B cell (primary cell): Measurements from ENCODE around the gene DRC7. TPM values are rescaled to one million over a fixed set of nuclear protein-coding genes. Genes with fewer than 3 reads are reported as not detected.
A peak's percentile ranks its signal among the peaks of the same experiment; 100 is the strongest.

Source experiments
- ATAC-seq: fragments of 200-7000 bp; cut with Tn5 transposase; one replicate; pipeline ENCODE4 v1.10.0; 2021; ENCODE audit warnings: low read depth, mild to moderate bottlenecking, moderate number of reproducible peaks, moderate library complexity
- CTCF ChIA-PET: fragments of 350-600 bp; sonication (Branson Sonifier 250); formaldehyde crosslinking; loops from one replicate; lab custom pipeline; 2021; ENCODE audit warnings: antibody characterized with exemption, inconsistent platforms; lab: Charles Lee
- POLR2A ChIA-PET: fragments of 350-600 bp; sonication (Branson Sonifier 250); formaldehyde crosslinking; loops from one replicate; lab custom pipeline; 2021; ENCODE audit warnings: antibody characterized with exemption; lab: Charles Lee
- DNase-seq: peaks from one replicate; pipeline ENCODE4 v3.0.0; 2013
- H2AFZ ChIP-seq: 2 replicates; pipeline ENCODE4 v1.6.1; 2012; ENCODE audit warnings: mild to moderate bottlenecking, low read depth, low read length; ENCODE audit not compliant: insufficient read depth, poor library complexity, severe bottlenecking
- H3K27ac ChIP-seq, 2 donors: 1 replicate in 1 of 2; 2 replicates in 1 of 2; pipeline ENCODE4 v1.5.1; 2012 to 2013; ENCODE audit warnings: low read length in 2 of 2, mild to moderate bottlenecking in 2 of 2, moderate library complexity in 1 of 2
- H3K27me3 ChIP-seq, 4 experiments: fragments of 200-600 bp in 1 of 4; sonication (generic) in 1 of 4; replicated peaks in 1 of 4; 1 replicate in 2 of 4; 2 replicates in 2 of 4; pipeline versions ENCODE4 v1.6.1 to v1.7.0; 2013 to 2016; ENCODE audit warnings: low read length in 3 of 4, mild to moderate bottlenecking in 2 of 4, mixed read lengths in 1 of 4, moderate library complexity in 1 of 4; ENCODE audit not compliant: insufficient read depth in 4 of 4, control insufficient read depth in 3 of 4; ENCODE audit errors: control extremely low read depth in 1 of 4
- H3K36me3 ChIP-seq, 2 experiments: replicated peaks in 1 of 2; 1 replicate in 1 of 2; 2 replicates in 1 of 2; pipeline versions ENCODE4 v1.6.1 to v1.7.1; 2013; ENCODE audit warnings: low read length in 1 of 2; ENCODE audit not compliant: insufficient read depth in 2 of 2, control insufficient read depth in 1 of 2; ENCODE audit errors: control extremely low read depth in 1 of 2, extremely low read depth in 1 of 2
- H3K4me1 ChIP-seq, 2 donors: fragments of 200-600 bp in 1 of 2; sonication (generic) in 1 of 2; 1 replicate in 1 of 2; 2 replicates in 1 of 2; pipeline versions ENCODE4 v1.5.1 to v1.6.1; 2013 to 2017; ENCODE audit warnings: low read length in 2 of 2; ENCODE audit not compliant: control insufficient read depth in 2 of 2, insufficient read depth in 2 of 2
- H3K4me2 ChIP-seq: replicated peaks from 2 replicates; pipeline ENCODE3; 2012; ENCODE audit warnings: mild to moderate bottlenecking, low read depth, low read length; ENCODE audit not compliant: poor library complexity, severe bottlenecking
- H3K4me3 ChIP-seq, 5 experiments: fragments of 200-600 bp in 1 of 5; sonication (generic) in 1 of 5; 1 replicate in 3 of 5; 2 replicates in 2 of 5; pipeline versions ENCODE4 v1.5.1 to v1.7.0; 2011 to 2016; ENCODE audit warnings: low read length in 4 of 5, mild to moderate bottlenecking in 4 of 5, low read depth in 2 of 5, control low read depth in 1 of 5, moderate library complexity in 1 of 5; ENCODE audit not compliant: insufficient read depth in 1 of 5; ENCODE audit errors: control extremely low read depth in 1 of 5, extremely low read depth in 1 of 5
- H3K79me2 ChIP-seq: fragments of 200-600 bp; sonication (generic); one replicate; pipeline ENCODE4 v1.6.0; 2016; ENCODE audit warnings: low read length; ENCODE audit not compliant: control insufficient read depth, insufficient read depth
- H3K9ac ChIP-seq: fragments of 200-600 bp; sonication (generic); 2 replicates; pipeline ENCODE4 v1.6.1; 2017; ENCODE audit warnings: mild to moderate bottlenecking, low read length, moderate library complexity
- H3K9me3 ChIP-seq, 3 donors: one replicate each; pipeline versions ENCODE4 v1.6.1 to v1.7.1; 2013; ENCODE audit warnings: low read length in 2 of 3; ENCODE audit not compliant: control insufficient read depth in 2 of 3, insufficient read depth in 1 of 3; ENCODE audit errors: control extremely low read depth in 1 of 3
- H4K20me1 ChIP-seq: 2 replicates; pipeline ENCODE4 v1.6.0; 2012; ENCODE audit warnings: mild to moderate bottlenecking, low read length; ENCODE audit not compliant: insufficient read depth, control insufficient read depth, poor library complexity, severe bottlenecking
- H3K27ac Mint-ChIP-seq: one replicate; pipeline ENCODE4 v1.8.0; 2021; ENCODE audit warnings: mixed read lengths
- H3K27me3 Mint-ChIP-seq: one replicate; pipeline ENCODE4 v1.8.0; 2021; ENCODE audit warnings: mixed read lengths
- H3K4me1 Mint-ChIP-seq: one replicate; pipeline ENCODE4 v1.8.0; 2021; ENCODE audit warnings: mixed read lengths
- H3K4me3 Mint-ChIP-seq: one replicate; pipeline ENCODE4 v1.8.0; 2021; ENCODE audit warnings: mixed read lengths
- H3K9me3 Mint-ChIP-seq: one replicate; pipeline ENCODE4 v1.8.0; 2022; ENCODE audit warnings: mixed read lengths; ENCODE audit not compliant: insufficient read depth
- EZH2 ChIP-seq: IDR thresholded peaks from 2 replicates; pipeline ENCODE4 v1.6.1; 2012; ENCODE audit warnings: borderline replicate concordance, low read depth, mild to moderate bottlenecking, moderate library complexity, low read length; ENCODE audit not compliant: insufficient read depth, poor library complexity, severe bottlenecking
- WGBS: methylation state at CpG from one replicate; pipeline ENCODE4 v1.1.5; 2013; ENCODE audit warnings: missing lambda C conversion rate; ENCODE audit not compliant: insufficient coverage; 5-methylcytosine and 5-hydroxymethylcytosine counted together
- intact Hi-C: fragments of 100-400 bp; cut with micrococcal nuclease; formaldehyde crosslinking; loops from one replicate; pipeline ENCODE4 v1.10.0; 2022
- polyA plus RNA-seq: library from polyadenylated mRNA; depleted of rRNA; stranded (reverse); fragments of >200 nt; gene quantifications from 2 replicates; pipeline ENCODE4 v1.2.3, GENCODE V29; 2012
- total RNA-seq, 2 donors: library from RNA; stranded (reverse); fragments of 120-200 nt in 1 of 2; gene quantifications; 1 replicate in 1 of 2; 2 replicates in 1 of 2; pipeline versions ENCODE4 v1.2.3 to v1.2.4, GENCODE V29; 2013 to 2022
- TF ChIP-seq, protein P1 (sequence below): fragments of 200-600 bp; IDR thresholded peaks from one replicate; pipeline ENCODE4 v1.8.0; 2022; ENCODE audit warnings: antibody characterized with exemption, mild to moderate bottlenecking

Gene DRC7
- total and polyA plus RNA-seq, 2 donors (not counting 1 experiment from before 2014, with no cell fraction given): 0.12 to 0.22 TPM

DNA sequence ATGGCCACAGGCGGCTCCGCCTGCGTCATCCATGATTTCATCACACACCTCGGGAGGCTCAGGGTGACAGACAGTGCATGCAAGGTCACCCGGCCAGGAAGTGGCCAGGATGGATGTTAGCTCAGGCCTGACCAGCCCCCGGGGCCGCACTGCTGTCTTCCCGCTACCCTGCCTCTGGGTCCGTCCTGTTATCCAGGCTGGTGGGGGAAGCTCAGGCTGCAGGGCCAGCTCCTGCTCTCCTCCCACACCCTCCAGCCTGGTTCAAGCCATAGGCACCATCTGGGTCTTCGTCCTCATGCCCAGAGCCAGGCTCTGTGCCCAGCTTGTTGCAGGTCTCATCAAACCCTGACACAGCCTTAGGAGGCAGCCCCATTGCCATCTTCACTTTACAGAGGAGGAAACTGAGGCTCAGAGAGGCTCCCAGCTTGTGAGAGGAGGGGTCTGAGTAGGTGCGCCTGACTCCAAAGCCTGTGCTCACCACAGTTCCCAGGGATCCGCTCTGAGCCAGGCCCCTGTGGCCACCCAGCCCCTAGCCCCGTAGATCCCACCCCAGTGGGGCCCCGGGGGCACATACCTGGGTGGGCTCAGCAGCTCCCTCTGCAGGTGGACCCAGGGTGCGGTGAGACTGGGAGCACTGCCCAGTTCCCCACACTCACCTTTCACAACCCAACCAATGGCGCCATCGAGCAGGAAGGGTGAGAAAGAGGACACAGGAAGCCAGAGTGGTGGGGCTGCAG is 26.9 kb upstream of the DRC7 start:
- intact Hi-C loops: no loop called here
- no peak overlapping the region for H3K4me2 ChIP-seq
- no peaks in the 10 kb centered on the region for H3K4me1 ChIP-seq
- H3K36me3 ChIP-seq: no peaks in the 10 kb centered on the region
- no peaks in the 10 kb centered on the region for H4K20me1 ChIP-seq
- H3K27me3 Mint-ChIP-seq: peaks cover 15% of the 10 kb centered on the region
- H3K27ac Mint-ChIP-seq: no peak overlapping the region
- POLR2A ChIA-PET: no interaction called here
- no peaks in the 10 kb centered on the region for H3K9me3 ChIP-seq
- DNase-seq (no peak), ATAC-seq (no peak)
- H3K4me1 Mint-ChIP-seq: no peaks in the 10 kb centered on the region
- H3K4me3 ChIP-seq: peak overlapping the region in 1 of 5 experiments; percentile 5
- H3K27ac ChIP-seq: no peak overlapping the region
- H2AFZ ChIP-seq: no peak overlapping the region
- H3K9me3 Mint-ChIP-seq: no peaks in the 10 kb centered on the region
- CTCF ChIA-PET: interaction anchor here (0.6 kb wide), 1 partner anchor 78 kb away, joined by 3 read pairs; no protein-coding TSS in a partner anchor
- H3K27me3 ChIP-seq: no peaks in the 10 kb centered on the region
- no peak for TF ChIP-seq EZH2
- TF ChIP-seq, protein P1, sequence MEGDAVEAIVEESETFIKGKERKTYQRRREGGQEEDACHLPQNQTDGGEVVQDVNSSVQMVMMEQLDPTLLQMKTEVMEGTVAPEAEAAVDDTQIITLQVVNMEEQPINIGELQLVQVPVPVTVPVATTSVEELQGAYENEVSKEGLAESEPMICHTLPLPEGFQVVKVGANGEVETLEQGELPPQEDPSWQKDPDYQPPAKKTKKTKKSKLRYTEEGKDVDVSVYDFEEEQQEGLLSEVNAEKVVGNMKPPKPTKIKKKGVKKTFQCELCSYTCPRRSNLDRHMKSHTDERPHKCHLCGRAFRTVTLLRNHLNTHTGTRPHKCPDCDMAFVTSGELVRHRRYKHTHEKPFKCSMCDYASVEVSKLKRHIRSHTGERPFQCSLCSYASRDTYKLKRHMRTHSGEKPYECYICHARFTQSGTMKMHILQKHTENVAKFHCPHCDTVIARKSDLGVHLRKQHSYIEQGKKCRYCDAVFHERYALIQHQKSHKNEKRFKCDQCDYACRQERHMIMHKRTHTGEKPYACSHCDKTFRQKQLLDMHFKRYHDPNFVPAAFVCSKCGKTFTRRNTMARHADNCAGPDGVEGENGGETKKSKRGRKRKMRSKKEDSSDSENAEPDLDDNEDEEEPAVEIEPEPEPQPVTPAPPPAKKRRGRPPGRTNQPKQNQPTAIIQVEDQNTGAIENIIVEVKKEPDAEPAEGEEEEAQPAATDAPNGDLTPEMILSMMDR: no peak
- 77% methylated on average over 17 of the region's 17 CpGs for WGBS
- no peak overlapping the region for H3K4me3 Mint-ChIP-seq
- H3K79me2 ChIP-seq: no peaks in the 10 kb centered on the region
- H3K9ac ChIP-seq: no peak overlapping the region

GRCh38 chr16:57668263-57668571 is 26.4 kb upstream of the DRC7 start, which contains the start of gene ADGRG3:
TSS of gene ADGRG3 (plus strand) at chr16:57668306. CDS start at chr16:57668348, 42 bp downstream.
- ChIA-PET CTCF (no interaction called here), POLR2A (no interaction called here)
- peaks cover 0 to 3% (median 1%) of the 10 kb centered on the region in 4 experiments for H3K27me3 ChIP-seq
- no peaks in the 10 kb centered on the region for H4K20me1 ChIP-seq
- H3K4me3 Mint-ChIP-seq: no peak within 1 kb of the TSS
- H3K36me3 ChIP-seq: no peaks in the 10 kb centered on the region
- no peak within 1 kb of the TSS for H3K4me2 ChIP-seq
- TF ChIP-seq EZH2: no peak
- TF ChIP-seq, protein P1: no peak
- H3K4me1 ChIP-seq: no peaks in the 10 kb centered on the region
- no peaks in the 10 kb centered on the region for H3K4me1 Mint-ChIP-seq
- no peak within 1 kb of the TSS for H3K9ac ChIP-seq
- no peaks in the 10 kb centered on the region for H3K9me3 ChIP-seq
- H3K79me2 ChIP-seq: no peaks in the 10 kb centered on the region
- H3K27ac ChIP-seq: no peak within 1 kb of the TSS
- intact Hi-C loops: no loop called here
- peak within 1 kb of the TSS in 1 of 5 experiments; percentile 5 for H3K4me3 ChIP-seq
- DNase-seq (no peak), ATAC-seq (no peak)
- no peak within 1 kb of the TSS for H3K27ac Mint-ChIP-seq
- H2AFZ ChIP-seq: no peak within 1 kb of the TSS
- no peaks in the 10 kb centered on the region for H3K9me3 Mint-ChIP-seq
- WGBS: 91% methylated on average over 8 of the region's 11 CpGs
- peaks cover 15% of the 10 kb centered on the region for H3K27me3 Mint-ChIP-seq
